COLO668 (cell line): ENCODE results near the gene KCNK13.

Experiments used
- DNase-seq: peaks from one replicate; lab custom pipeline; 2025; ENCODE audit not compliant: unreplicated experiment; lab: John Stamatoyannopoulos, UW

The KCNK13 gene

GRCh38 chr14:90126260-90126659 lies 64.5 kb downstream of the KCNK13 start:
- no peak for DNase-seq

- no peak for DNase-seq
These were observed 71.2 kb downstream of the KCNK13 start for GRCh38 chr14:90132821-90133570.

GRCh38 chr14:90136904-90137303 lies 75.1 kb downstream of the KCNK13 start:
- DNase-seq = no peak

- DNase-seq = no peak
These were observed 76.0 kb downstream of the KCNK13 start for GRCh38 chr14:90137807-90138206.

GRCh38 chr14:90139199-90139598 lies 77.4 kb downstream of the KCNK13 start:
- peak; percentile 59 for DNase-seq

GRCh38 chr14:90140298-90140955 lies 78.6 kb downstream of the KCNK13 start:
- peak; percentile 61 for DNase-seq

- DNase-seq = no peak
These were observed 79.1 kb downstream of the KCNK13 start for GRCh38 chr14:90140956-90141316.

- DNase-seq = no peak
These were observed 91.6 kb downstream of the KCNK13 start for GRCh38 chr14:90153429-90153828.

GRCh38 chr14:90154110-90154509 lies 92.3 kb downstream of the KCNK13 start:
- no peak for DNase-seq

GRCh38 chr14:90159146-90159545 lies 97.4 kb downstream of the KCNK13 start:
- DNase-seq = peak; percentile 14

- no peak for DNase-seq
These were observed 97.9 kb downstream of the KCNK13 start for GRCh38 chr14:90159688-90160087.

GRCh38 chr14:90161129-90161528 lies 99.3 kb downstream of the KCNK13 start:
- no peak for DNase-seq

- no peak for DNase-seq
These were observed 106.8 kb downstream of the KCNK13 start for GRCh38 chr14:90168425-90169105.

GRCh38 chr14:90175631-90176030 lies 113.8 kb downstream of the KCNK13 start:
- DNase-seq = no peak

GRCh38 chr14:90177539-90178189 lies 115.9 kb downstream of the KCNK13 start:
- DNase-seq = no peak

- no peak for DNase-seq
These were observed 117.6 kb downstream of the KCNK13 start for GRCh38 chr14:90179357-90179756.

GRCh38 chr14:90179809-90180779 lies 118.3 kb downstream of the KCNK13 start:
- DNase-seq = no peak

- no peak for DNase-seq
These were observed 122.3 kb downstream of the KCNK13 start for GRCh38 chr14:90184094-90184493.

GRCh38 chr14:90184571-90185266 lies 122.9 kb downstream of the KCNK13 start:
- DNase-seq = no peak

GRCh38 chr14:90188588-90188987 lies 126.8 kb downstream of the KCNK13 start:
- no peak for DNase-seq
